H7 (cell line): ENCODE data around the gene VWC2. TPM values are rescaled to one million over a fixed set of nuclear protein-coding genes. Genes with fewer than 3 reads are reported as not detected.

Source experiments
- DNase-seq: peaks from one replicate; pipeline ENCODE4 v3.0.0; 2012
- H3K27me3 ChIP-seq: 2 replicates; pipeline ENCODE4 v1.6.0; 2011; ENCODE audit warnings: mild to moderate bottlenecking, low read length; ENCODE audit not compliant: control insufficient read depth, insufficient read depth
- H3K36me3 ChIP-seq: replicated peaks from 2 replicates; pipeline ENCODE4 v1.5.1; 2011; ENCODE audit warnings: low read length; ENCODE audit not compliant: control insufficient read depth, insufficient read depth
- H3K4me3 ChIP-seq: 2 replicates; pipeline ENCODE4 v1.5.1; 2011; ENCODE audit warnings: low read depth, mild to moderate bottlenecking, control low read depth, low read length, moderate library complexity; ENCODE audit not compliant: insufficient read depth
- total RNA-seq: library from RNA; depleted of rRNA; stranded (reverse); fragments of >200 nt; shearing (Covaris generic); gene quantifications from 2 replicates; pipeline ENCODE4 v1.2.3, GENCODE V29; 2014; rRNA removed

VWC2 gene
- 0.28 and 0.59 TPM in 2 replicates for total RNA-seq

GRCh38 chr7:49773218-49773935 lies at the start of gene VWC2:
Gene VWC2 (plus strand): TSS chr7:49773638. CDS start chr7:49775436, 1,798 bp downstream.
- H3K36me3 ChIP-seq, result no peaks in the 10 kb centered on the region
- H3K4me3 ChIP-seq, result peak within 1 kb of the TSS; percentile 56
- H3K27me3 ChIP-seq, result peaks cover 62% of the 10 kb centered on the region
- peak; percentile 84 for DNase-seq

DNA sequence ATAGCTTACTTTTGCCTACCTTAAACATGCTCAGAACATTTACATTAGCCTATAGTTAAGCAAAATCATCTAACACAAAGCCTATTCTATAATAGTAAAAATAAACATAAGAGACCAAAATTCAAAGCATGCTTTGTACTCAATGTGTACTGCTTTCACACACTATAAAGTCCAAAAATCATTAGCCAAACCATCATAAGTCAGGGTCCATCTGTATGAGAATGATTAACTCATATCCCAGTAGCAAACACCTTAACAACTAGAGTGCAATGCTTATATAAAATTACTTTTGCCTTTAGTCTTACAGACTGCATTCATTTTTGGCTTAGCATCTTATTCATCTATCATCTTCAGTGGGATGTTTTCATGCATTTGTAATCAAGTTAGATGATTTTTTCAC lies 49.4 kb upstream of the VWC2 start:
- no peaks in the 10 kb centered on the region for H3K27me3 ChIP-seq
- no peaks in the 10 kb centered on the region for H3K36me3 ChIP-seq
- no peak for DNase-seq
- no peak overlapping the region for H3K4me3 ChIP-seq

GRCh38 chr7:49731836-49732235 lies 41.6 kb upstream of the VWC2 start:
- Histone ChIP-seq H3K36me3 (no peaks in the 10 kb centered on the region), H3K4me3 (no peak overlapping the region), H3K27me3 (no peaks in the 10 kb centered on the region)
- DNase-seq, result no peak

DNA sequence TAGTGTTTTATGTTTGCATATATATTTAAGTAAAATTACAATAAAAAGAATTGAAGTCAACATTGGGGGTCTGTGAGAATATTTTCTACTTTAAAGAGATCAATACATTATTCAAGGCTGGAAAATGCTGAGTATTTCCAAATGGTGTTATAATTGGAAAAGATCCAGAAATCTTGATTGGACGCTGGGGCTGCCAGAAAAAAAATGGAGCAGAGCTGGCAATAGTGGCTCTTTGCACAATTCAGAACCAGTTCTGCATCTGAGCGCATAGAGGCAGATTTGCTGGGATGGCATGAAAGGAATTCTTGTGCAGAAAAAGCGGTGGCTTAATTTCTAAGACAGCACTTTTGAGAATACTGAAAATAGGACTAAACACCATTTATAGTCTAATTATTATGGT lies 10.8 kb upstream of the VWC2 start:
- DNase-seq, result no peak
- no peaks in the 10 kb centered on the region for H3K36me3 ChIP-seq

DNA sequence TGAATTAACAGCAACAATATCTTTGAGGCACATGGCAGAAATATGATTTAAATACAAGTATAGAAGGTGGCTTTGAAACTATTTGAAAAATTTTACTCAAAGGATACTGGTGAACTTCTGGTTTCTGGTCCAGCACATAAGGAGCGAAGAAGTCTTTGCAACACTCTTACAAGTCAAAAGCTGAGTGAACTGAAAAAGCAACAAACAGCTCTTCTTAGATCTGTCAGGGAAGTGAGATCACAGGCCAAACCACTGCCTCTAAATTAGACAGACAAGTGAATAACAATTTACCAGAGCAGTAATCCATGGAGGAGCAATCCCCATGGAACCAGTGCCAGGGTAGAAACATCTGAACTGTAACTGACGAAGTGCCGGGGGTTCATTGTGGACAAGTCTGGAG lies 9.6 kb upstream of the VWC2 start:
- DNase-seq, result no peak
- no peaks in the 10 kb centered on the region for H3K36me3 ChIP-seq
- H3K4me3 ChIP-seq, result no peak overlapping the region
- peaks cover 3% of the 10 kb centered on the region; the same call in 1 of the 2 replicates for H3K27me3 ChIP-seq

More for the DNA sequence above, 10.8 kb upstream of the VWC2 start:
- H3K27me3 ChIP-seq, result no peaks in the 10 kb centered on the region
- H3K4me3 ChIP-seq, result no peak overlapping the region

DNA sequence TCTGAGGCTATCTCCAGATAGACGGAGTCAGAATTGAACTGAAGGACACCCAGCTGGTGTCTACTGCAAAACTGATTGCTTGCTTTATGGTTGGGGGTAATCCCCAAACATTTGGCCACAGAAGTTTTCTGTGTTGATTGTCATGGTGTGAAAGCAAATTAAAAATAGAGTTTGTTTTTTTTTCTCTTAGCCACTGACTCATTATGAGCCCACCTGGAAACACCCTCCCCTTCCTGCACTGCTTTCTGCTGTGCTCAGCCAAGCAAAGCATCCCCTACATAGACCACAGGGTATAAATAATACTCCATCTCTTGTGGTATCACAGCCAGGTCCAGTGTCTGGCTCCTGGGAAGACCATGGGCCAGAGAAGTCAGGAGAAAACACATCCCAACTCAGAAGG lies 6.5 kb upstream of the VWC2 start:
- Histone ChIP-seq H3K36me3 (no peaks in the 10 kb centered on the region), H3K4me3 (no peak overlapping the region), H3K27me3 (peaks cover 17% of the 10 kb centered on the region)
- no peak for DNase-seq

DNA sequence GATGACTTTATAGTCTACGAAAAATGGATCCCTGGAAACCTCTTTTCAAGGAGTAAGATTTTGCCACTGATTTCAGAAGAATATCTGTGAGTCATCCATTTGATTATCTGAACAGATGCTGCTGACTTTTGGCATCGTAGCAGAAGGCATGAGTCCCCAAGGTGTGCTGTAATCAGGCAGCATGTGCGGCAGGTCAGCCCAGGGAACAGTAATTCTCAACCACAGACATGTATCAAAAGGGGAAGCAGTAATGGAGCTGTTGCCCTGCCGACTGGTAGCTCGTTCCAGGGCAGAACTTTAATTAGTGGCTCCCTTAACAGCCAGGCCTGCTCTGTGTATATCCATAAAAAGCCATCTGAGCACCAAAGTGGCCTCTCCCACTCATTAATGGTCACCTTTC lies 5.7 kb upstream of the VWC2 start:
- Histone ChIP-seq H3K4me3 (no peak overlapping the region), H3K27me3 (peaks cover 25% of the 10 kb centered on the region), H3K36me3 (no peaks in the 10 kb centered on the region)
- no peak for DNase-seq

- no peak for DNase-seq
- peaks cover 30% of the 10 kb centered on the region for H3K27me3 ChIP-seq
- no peaks in the 10 kb centered on the region for H3K36me3 ChIP-seq
- no peak overlapping the region for H3K4me3 ChIP-seq
These were observed 5.2 kb upstream of the VWC2 start for GRCh38 chr7:49768254-49768653.

DNA sequence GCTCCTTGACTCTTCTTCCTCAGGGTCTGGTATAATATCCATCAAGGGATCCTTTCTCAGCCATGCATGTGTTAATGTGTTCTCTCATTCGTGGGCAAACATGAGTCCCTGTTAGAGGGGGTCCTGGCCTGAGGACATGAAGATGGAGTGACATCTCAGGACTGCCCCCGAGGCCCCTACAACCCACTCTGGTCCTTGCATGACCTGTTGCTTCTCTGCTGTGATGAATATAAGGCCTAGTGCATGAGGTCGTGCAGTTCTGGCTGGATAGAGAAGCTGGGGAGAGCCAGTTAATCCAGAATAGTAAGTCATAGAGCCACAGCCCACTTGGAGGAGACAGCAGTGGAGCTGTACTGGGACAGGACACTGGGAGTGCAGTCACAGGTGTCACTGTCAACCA lies 4.6 kb upstream of the VWC2 start:
- DNase-seq, result no peak
- H3K4me3 ChIP-seq, result no peak overlapping the region
- H3K27me3 ChIP-seq, result peaks cover 36% of the 10 kb centered on the region
- no peaks in the 10 kb centered on the region for H3K36me3 ChIP-seq

- H3K36me3 ChIP-seq, result no peaks in the 10 kb centered on the region
- no peak overlapping the region for H3K4me3 ChIP-seq
- DNase-seq, result no peak
- peaks cover 41% of the 10 kb centered on the region for H3K27me3 ChIP-seq
These were observed 4.1 kb upstream of the VWC2 start for GRCh38 chr7:49769285-49769857.

DNA sequence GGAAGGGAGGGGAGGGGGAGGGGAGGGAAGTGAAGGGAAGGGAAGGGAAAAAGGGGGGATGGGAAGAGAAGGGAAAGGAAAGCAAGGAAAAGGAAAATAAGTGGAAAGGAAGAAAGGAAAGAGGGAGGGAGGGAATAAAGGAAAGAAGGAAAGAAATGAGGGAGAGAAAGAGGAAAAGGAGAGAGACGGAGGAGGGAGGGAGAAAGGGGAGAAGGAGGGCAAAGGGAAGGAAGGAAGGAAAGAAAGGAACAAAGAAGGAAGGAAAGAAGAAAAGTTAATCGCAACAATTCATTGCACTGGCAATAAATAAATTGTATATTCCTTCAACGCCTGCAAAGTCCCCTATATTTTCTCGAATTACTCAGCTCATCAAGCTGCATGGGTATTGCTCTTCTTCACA lies 2.6 kb upstream of the VWC2 start:
- H3K36me3 ChIP-seq, result no peaks in the 10 kb centered on the region
- no peak overlapping the region for H3K4me3 ChIP-seq
- peaks cover 54% of the 10 kb centered on the region for H3K27me3 ChIP-seq
- DNase-seq, result no peak

DNA sequence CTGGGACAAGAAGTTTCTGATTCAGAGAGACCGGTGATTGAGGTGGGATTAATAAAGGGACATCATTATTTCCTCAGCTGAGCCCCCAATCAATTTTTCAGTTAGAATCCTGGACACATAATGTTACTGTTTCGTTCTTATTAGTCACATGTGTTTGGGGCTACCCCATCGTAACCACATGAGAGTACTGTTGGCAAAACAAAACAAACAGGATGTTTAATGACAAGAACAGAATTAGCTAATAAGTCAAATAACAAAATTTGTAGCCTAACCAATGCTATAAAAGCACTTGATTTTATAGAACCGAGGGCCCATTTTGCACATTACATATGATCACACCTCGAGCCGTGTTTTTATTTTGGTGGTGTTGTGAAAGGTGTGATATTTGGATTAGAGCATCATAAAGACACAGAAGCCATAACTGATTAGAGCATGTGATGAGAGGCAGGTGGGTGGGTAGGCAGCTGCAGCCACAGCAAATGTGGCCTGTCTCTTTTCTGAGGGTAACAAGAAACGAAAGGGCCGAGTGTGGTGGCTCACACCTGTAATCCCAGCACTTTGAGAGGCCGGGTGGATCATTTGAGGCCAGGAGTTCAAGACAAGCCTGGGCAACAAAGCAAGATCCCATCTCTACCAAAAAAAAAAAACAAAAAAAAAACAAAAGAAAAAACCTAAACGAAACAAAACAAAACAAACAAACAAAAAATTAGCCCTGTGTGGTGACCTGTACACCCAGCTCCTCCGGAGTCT lies 1.8 kb upstream of the VWC2 start:
- no peak for DNase-seq
- Histone ChIP-seq H3K36me3 (no peaks in the 10 kb centered on the region), H3K27me3 (peaks cover 62% of the 10 kb centered on the region), H3K4me3 (no peak overlapping the region)

- peaks cover 65% of the 10 kb centered on the region for H3K27me3 ChIP-seq
- H3K36me3 ChIP-seq, result no peaks in the 10 kb centered on the region
- DNase-seq, result peak; percentile 38
- H3K4me3 ChIP-seq, result peak overlapping the region; percentile 56
These were observed 571 bp upstream of the VWC2 start for GRCh38 chr7:49772916-49773217.

DNA sequence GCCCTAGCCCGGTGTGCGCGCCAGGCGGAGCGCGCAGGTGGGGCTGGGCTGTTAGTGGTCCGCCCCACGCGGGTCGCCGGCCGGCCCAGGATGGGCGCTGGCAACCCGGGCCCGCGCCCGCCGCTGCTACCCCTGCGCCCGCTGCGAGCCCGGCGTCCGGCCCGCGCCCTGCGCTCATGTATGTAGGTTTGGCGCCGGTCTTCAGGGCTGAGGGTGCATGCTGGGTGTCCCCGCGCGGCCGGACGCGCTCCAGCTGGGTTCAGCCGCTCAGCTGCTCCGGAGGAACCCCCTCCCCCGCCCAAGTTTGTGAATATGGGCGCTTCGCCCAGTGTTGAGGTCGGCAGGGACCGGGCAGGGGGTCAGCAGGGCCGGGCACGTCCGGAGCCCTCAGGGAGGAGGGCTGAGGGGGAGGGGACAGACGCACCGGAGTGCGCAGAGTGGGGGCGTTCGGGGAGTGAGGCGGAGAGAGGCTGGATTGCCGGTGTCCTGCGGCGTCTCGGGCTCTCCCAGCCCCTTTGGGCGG lies 559 bp downstream of the VWC2 start:
- Histone ChIP-seq H3K27me3 (peaks cover 62% of the 10 kb centered on the region), H3K4me3 (peak overlapping the region; percentile 56), H3K36me3 (no peaks in the 10 kb centered on the region)
- peak; percentile 78 for DNase-seq
